K562 (cell line): Measurements from ENCODE around the gene GFRA1. TPM values are rescaled to one million over a fixed set of nuclear protein-coding genes. Genes with fewer than 3 reads are reported as not detected.
A peak's percentile ranks its signal among the peaks of the same experiment; 100 is the strongest.

ENCODE experiments used
- ATAC-seq: fragments of 200-7000 bp; cut with Tn5 transposase; 3 replicates; pipeline ENCODE4 v1.9.1; 2020; ENCODE audit warnings: moderate library complexity
- BruUV-seq: library from RNA; stranded (reverse); fragments of 400-500 nt; replicated peaks from 2 replicates; lab custom pipeline; 2021; lab: Mats Ljungman, UMichigan
- CTCF ChIA-PET: fragments of 300-600 bp; formaldehyde crosslinking; extraction: SDS; loops from one replicate; lab custom pipeline; 2021; ENCODE audit warnings: low intra/inter-chr PET ratio; lab: Yijun Ruan, JAX
- POLR2A ChIA-PET: fragments of 300-600, 350-650 bp; sonication (Branson Sonifier 250); formaldehyde crosslinking; extraction: SDS; loops from one replicate; lab custom pipeline; 2021; ENCODE audit warnings: antibody characterized with exemption, inconsistent platforms; lab: Yijun Ruan, JAX
- DNase-seq, 4 experiments: peaks; one replicate each; pipeline versions ENCODE4 v3.0.0 to v3.0.0-alpha.2; 2011 to 2018; ENCODE audit warnings: low spot score in 3 of 4, mixed read lengths in 3 of 4; ENCODE audit errors: extremely low read depth in 1 of 4
- FAIRE-seq: peaks from 2 replicates; lab custom pipeline; 2011; peaks lifted over from hg19 to GRCh38; lab: Jason Lieb, UNC
- H2AFZ ChIP-seq: 2 replicates; pipeline ENCODE4 v1.6.0; 2011; ENCODE audit warnings: low read depth, low read length, control low read depth, inconsistent platforms
- H3K27ac ChIP-seq: fragments of 200-600 bp; 3 replicates; pipeline ENCODE4 v1.8.0; 2011; ENCODE audit warnings: low read depth, mild to moderate bottlenecking, control low read depth, inconsistent platforms, low read length, moderate library complexity, mixed read lengths; ENCODE audit errors: extremely low read depth
- H3K27me3 ChIP-seq, 2 experiments: fragments of 300-600 bp in 1 of 2; 2 replicates in 1 of 2; 3 replicates in 1 of 2; pipeline versions ENCODE4 v1.6.0 to v1.8.0; 2011; ENCODE audit warnings: inconsistent platforms in 2 of 2, low read length in 2 of 2, mild to moderate bottlenecking in 1 of 2, mixed read lengths in 1 of 2, moderate library complexity in 1 of 2; ENCODE audit not compliant: control insufficient read depth in 2 of 2, insufficient read depth in 2 of 2
- H3K36me3 ChIP-seq: fragments of 300-600 bp; 3 replicates; pipeline ENCODE4 v1.8.0; 2011; ENCODE audit warnings: mild to moderate bottlenecking, low read length, inconsistent platforms; ENCODE audit not compliant: control insufficient read depth, insufficient read depth
- H3K4me1 ChIP-seq, 2 experiments: fragments of 200-600 bp in 1 of 2; replicated peaks in 1 of 2; 2 replicates in 1 of 2; 3 replicates in 1 of 2; pipeline versions ENCODE4 v1.5.1 to v1.8.0; 2011; ENCODE audit warnings: inconsistent platforms in 2 of 2, low read length in 2 of 2, mild to moderate bottlenecking in 1 of 2, mixed read lengths in 1 of 2, moderate library complexity in 1 of 2; ENCODE audit not compliant: control insufficient read depth in 2 of 2, insufficient read depth in 2 of 2
- H3K4me2 ChIP-seq: 2 replicates; pipeline ENCODE4 v1.6.1; 2011; ENCODE audit warnings: low read length, control low read depth, inconsistent platforms, mixed read lengths; ENCODE audit not compliant: insufficient read depth
- H3K4me3 ChIP-seq: fragments of 200-600 bp; sonication (generic), shearing (Covaris generic); 2 replicates; pipeline ENCODE4 v1.5.1; 2016; ENCODE audit warnings: control low read depth, inconsistent platforms
- H3K79me2 ChIP-seq: fragments of 200-600 bp; 3 replicates; pipeline ENCODE4 v1.8.0; 2011; ENCODE audit warnings: low read length, inconsistent platforms; ENCODE audit not compliant: control insufficient read depth, insufficient read depth
- H3K9ac ChIP-seq, 2 experiments: 2 replicates each; pipeline versions ENCODE4 v1.6.0 to v1.6.1; 2011; ENCODE audit warnings: low read depth in 2 of 2, low read length in 2 of 2, control low read depth in 1 of 2, inconsistent platforms in 1 of 2, mild to moderate bottlenecking in 1 of 2, mixed read lengths in 1 of 2; ENCODE audit not compliant: insufficient read depth in 1 of 2
- H3K9me1 ChIP-seq: one replicate; pipeline ENCODE4 v1.6.0; 2011; ENCODE audit warnings: inconsistent platforms, mild to moderate bottlenecking, low read length, moderate library complexity; ENCODE audit not compliant: control insufficient read depth, insufficient read depth
- H3K9me3 ChIP-seq: replicated peaks from 2 replicates; pipeline ENCODE4 v1.5.1; 2011; ENCODE audit warnings: low read depth, low read length, inconsistent platforms; ENCODE audit not compliant: control insufficient read depth, insufficient read depth
- H4K20me1 ChIP-seq: replicated peaks from 2 replicates; pipeline ENCODE4 v1.6.1; 2011; ENCODE audit warnings: low read length, inconsistent platforms, mixed read lengths; ENCODE audit not compliant: control insufficient read depth, insufficient read depth
- ATF1 ChIP-seq, 2 experiments: fragments of 450-650 bp in 1 of 2; IDR thresholded peaks; 2 replicates each; pipeline ENCODE4 v1.6.1; 2016; ENCODE audit warnings: missing compliant biosample characterization in 1 of 2, missing genetic modification characterization in 1 of 2
- PREB ChIP-seq: sonication (generic); formaldehyde crosslinking; IDR thresholded peaks from 2 replicates; pipeline ENCODE4 v1.8.1; 2023; ENCODE audit warnings: mild to moderate bottlenecking, missing genetic modification reagents
- SNRNP70 ChIP-seq: fragments of 200-400 bp; formaldehyde crosslinking; optimal IDR thresholded peaks from 2 replicates; pipeline ENCODE3; 2017; ENCODE audit warnings: low read depth, low read length
- VEZF1 ChIP-seq: fragments of 200-800 bp; sonication (Bioruptor generic); IDR thresholded peaks from 2 replicates; pipeline ENCODE4 v1.6.1; 2017; ENCODE audit warnings: missing genetic modification characterization, missing compliant biosample characterization
- ZNF583 ChIP-seq: fragments of 250-450 bp; sonication (Bioruptor Pico); IDR thresholded peaks from 2 replicates; pipeline ENCODE4 v1.4.0; 2020
- WGBS: fragments of 100-300 bp; shearing (Covaris generic); methylation state at CpG from one replicate; pipeline ENCODE4 v1.1.6; 2016; ENCODE audit warnings: low coverage, mixed read lengths; ENCODE audit not compliant: insufficient coverage; ENCODE audit errors: missing lambda C conversion rate; 5-methylcytosine and 5-hydroxymethylcytosine counted together
- in situ Hi-C: fragments of 300-500 bp; cut with MboI; formaldehyde crosslinking; loops from 4 replicates; pipeline ENCODE4 v1.15.0; 2018; ENCODE audit warnings: inconsistent platforms, mixed read lengths
- intact Hi-C: fragments of 100-400 bp; cut with micrococcal nuclease; formaldehyde crosslinking; loops from 2 replicates; pipeline ENCODE4 v1.14.2; 2022
- polyA plus RNA-seq, 8 experiments: library from polyadenylated mRNA; depleted of rRNA in 4 of 8; stranded (reverse) in 5 of 8; unstranded in 3 of 8; fragments of >200 nt; fragmentation: Nextera tagmentation in 2 of 8; fragmentation: Illumina TruSeq in 1 of 8; extraction: Ambion mirVana in 2 of 8; extraction: Trizol in 1 of 8; gene quantifications; 2 replicates each; pipeline versions ENCODE4 v1.2.1 to v1.2.3, GENCODE V29; 2011 to 2014; ENCODE audit warnings: inconsistent platforms in 1 of 8, missing spikeins in 1 of 8
- total RNA-seq, 7 experiments: library from RNA; depleted of rRNA in 6 of 7; stranded (reverse); fragments of >200 nt in 6 of 7; fragmentation: Illumina TruSeq in 2 of 7; extraction: Trizol in 2 of 7; gene quantifications; 2 replicates each; pipeline versions ENCODE4 v1.2.1 to v1.2.3, GENCODE V29; 2011 to 2021; ENCODE audit warnings: low replicate concordance in 1 of 7

The GFRA1 gene
- total and polyA plus RNA-seq, 9 of the 15 experiments (the other 6 are each of a cell fraction or from before 2014, with no cell fraction given), result 0.04 TPM; not detected in 8

- intact Hi-C loops (no loop called here), in situ Hi-C loops (no loop called here)
- no peaks in the 10 kb centered on the region for H3K79me2 ChIP-seq
- no peaks in the 10 kb centered on the region; a peak in 2 of 5 replicates for H3K4me1 ChIP-seq
- H3K9me3 ChIP-seq, result no peaks in the 10 kb centered on the region
- POLR2A ChIA-PET, result no interaction called here
- FAIRE-seq (no peak), ATAC-seq (no peak), DNase-seq (no peak)
- no peaks in the 10 kb centered on the region for H3K9me1 ChIP-seq
- H4K20me1 ChIP-seq, result no peaks in the 10 kb centered on the region
- H3K9ac ChIP-seq, result no peak overlapping the region
- H3K4me2 ChIP-seq, result no peak overlapping the region
- TF ChIP-seq PREB (CRISPR knock-in tag) (no peak), ATF1 (CRISPR knock-in tag; IDR thresholded peaks at IDR 0.05) (no peak), ATF1 (tag; IDR thresholded peaks at IDR 0.05) (0 out of 2 replicates have a peak, but pooled peaks have one; percentile 14)
- BruUV-seq, result no TSS peak
- WGBS, result 0% methylated on average over 6 of the region's 6 CpGs
- CTCF ChIA-PET, result no interaction called here
- H3K27me3 ChIP-seq, result peaks cover 0 to 22% of the 10 kb centered on the region in 2 experiments; a peak in 2 of 5 replicates
- no peak overlapping the region for H3K27ac ChIP-seq
- no peaks in the 10 kb centered on the region for H3K36me3 ChIP-seq
- H3K4me3 ChIP-seq, result no peak overlapping the region
- H2AFZ ChIP-seq, result no peak overlapping the region
These were observed 3.4 kb downstream of the GFRA1 start for GRCh38 chr10:116269619-116270018.

- Histone ChIP-seq H2AFZ (no peak overlapping the region), H3K36me3 (no peaks in the 10 kb centered on the region), H3K4me2 (no peak overlapping the region), H3K9me1 (no peaks in the 10 kb centered on the region), H3K4me1 (no peaks in the 10 kb centered on the region; a peak in 2 of 5 replicates), H4K20me1 (no peaks in the 10 kb centered on the region), H3K9ac (no peak overlapping the region), H3K9me3 (no peaks in the 10 kb centered on the region), H3K27ac (no peak overlapping the region), H3K27me3 (peaks cover 0 to 22% of the 10 kb centered on the region in 2 experiments; a peak in 2 of 5 replicates), H3K4me3 (no peak overlapping the region), H3K79me2 (no peaks in the 10 kb centered on the region)
- intact Hi-C loops (no loop called here), in situ Hi-C loops (no loop called here)
- ATAC-seq (no peak), DNase-seq (no peak), FAIRE-seq (no peak)
- POLR2A ChIA-PET, result no interaction called here
- 0% methylated on average over 3 of the region's 3 CpGs for WGBS
- BruUV-seq, result no TSS peak
- CTCF ChIA-PET, result no interaction called here
- TF ChIP-seq SNRNP70 (no peak), VEZF1 (CRISPR knock-in tag) (no peak), ZNF583 (CRISPR knock-in tag) (no peak)
These were observed 4.0 kb downstream of the GFRA1 start for GRCh38 chr10:116268976-116269375.
